GM12801 (cell line): ENCODE data around the gene ABCC1.

Experiments
- CTCF ChIP-seq: IDR thresholded peaks from one replicate; pipeline ENCODE4 v1.5.1; 2011; ENCODE audit warnings: control low read depth; ENCODE audit not compliant: insufficient read length; ENCODE audit errors: extremely low read depth

The ABCC1 gene

GRCh38 chr16:15974057-15974456, 24.6 kb downstream of the ABCC1 start:
- TF ChIP-seq CTCF: no peak

- no peak for TF ChIP-seq CTCF
Measured at GRCh38 chr16:15975172-15975571, 25.8 kb downstream of the ABCC1 start.

GRCh38 chr16:15976225-15976812, 26.9 kb downstream of the ABCC1 start:
- TF ChIP-seq CTCF: no peak

GRCh38 chr16:15976929-15977637, 27.7 kb downstream of the ABCC1 start:
- no peak for TF ChIP-seq CTCF

- no peak for TF ChIP-seq CTCF
Measured at GRCh38 chr16:15979801-15980200, 30.4 kb downstream of the ABCC1 start.

GRCh38 chr16:15980329-15980728, 30.9 kb downstream of the ABCC1 start:
- no peak for TF ChIP-seq CTCF

- no peak for TF ChIP-seq CTCF
Measured at GRCh38 chr16:15981382-15981781, 32.0 kb downstream of the ABCC1 start.
